Measurements from ENCODE around the gene ATXN7L3B. TPM values are rescaled to one million over a fixed set of nuclear protein-coding genes. Genes with fewer than 3 reads are reported as not detected.
"Not testable (repeated sequence)": the region's sequence is repeated elsewhere in the genome, so short reads cannot be mapped to it uniquely, and the experiment has no call there.

ATXN7L3B gene
- total and polyA plus RNA-seq, 9 donors = 19.7 to 45.7 (median 37.9) TPM

- intact Hi-C loops (cut with DNase I) = no loop called here
- H3K27ac ChIP-seq = no peak overlapping the region
- 0 to 97% (median 43%) methylated on average over 1 of the region's 1 CpG for WGBS, 3 donors
- no peak for TF ChIP-seq EP300 (IDR thresholded peaks at IDR 0.05)
- TF ChIP-seq, protein P1, sequence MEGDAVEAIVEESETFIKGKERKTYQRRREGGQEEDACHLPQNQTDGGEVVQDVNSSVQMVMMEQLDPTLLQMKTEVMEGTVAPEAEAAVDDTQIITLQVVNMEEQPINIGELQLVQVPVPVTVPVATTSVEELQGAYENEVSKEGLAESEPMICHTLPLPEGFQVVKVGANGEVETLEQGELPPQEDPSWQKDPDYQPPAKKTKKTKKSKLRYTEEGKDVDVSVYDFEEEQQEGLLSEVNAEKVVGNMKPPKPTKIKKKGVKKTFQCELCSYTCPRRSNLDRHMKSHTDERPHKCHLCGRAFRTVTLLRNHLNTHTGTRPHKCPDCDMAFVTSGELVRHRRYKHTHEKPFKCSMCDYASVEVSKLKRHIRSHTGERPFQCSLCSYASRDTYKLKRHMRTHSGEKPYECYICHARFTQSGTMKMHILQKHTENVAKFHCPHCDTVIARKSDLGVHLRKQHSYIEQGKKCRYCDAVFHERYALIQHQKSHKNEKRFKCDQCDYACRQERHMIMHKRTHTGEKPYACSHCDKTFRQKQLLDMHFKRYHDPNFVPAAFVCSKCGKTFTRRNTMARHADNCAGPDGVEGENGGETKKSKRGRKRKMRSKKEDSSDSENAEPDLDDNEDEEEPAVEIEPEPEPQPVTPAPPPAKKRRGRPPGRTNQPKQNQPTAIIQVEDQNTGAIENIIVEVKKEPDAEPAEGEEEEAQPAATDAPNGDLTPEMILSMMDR (IDR thresholded peaks at IDR 0.05) = no peak
- TF ChIP-seq POLR2A (IDR thresholded peaks at IDR 0.05) = no peak
- H3K4me3 ChIP-seq = no peak overlapping the region
- no peaks in the 10 kb centered on the region for H3K27me3 ChIP-seq
- no peak for DNase-seq
- H3K36me3 ChIP-seq = no peaks in the 10 kb centered on the region
- H3K9me3 ChIP-seq = no peaks in the 10 kb centered on the region
- H3K4me1 ChIP-seq (ENCODE audit: insufficient read depth) = no peaks in the 10 kb centered on the region
These were observed 46.3 kb upstream of the ATXN7L3B start for GRCh38 chr12:74491374-74491773.

GRCh38 chr12:74499192-74499591 lies 38.4 kb upstream of the ATXN7L3B start:
- H3K27me3 ChIP-seq = no peaks in the 10 kb centered on the region
- H3K36me3 ChIP-seq = no peaks in the 10 kb centered on the region
- intact Hi-C loops (cut with DNase I) = no loop called here
- TF ChIP-seq, protein P1 (IDR thresholded peaks at IDR 0.05) = no peak
- no peak for TF ChIP-seq POLR2A (IDR thresholded peaks at IDR 0.05)
- no peak for TF ChIP-seq EP300 (IDR thresholded peaks at IDR 0.05)
- H3K27ac ChIP-seq = no peak overlapping the region
- WGBS, 3 donors = 61 to 79% (median 68%) methylated on average over 1 of the region's 1 CpG
- H3K4me1 ChIP-seq (ENCODE audit: insufficient read depth) = no peaks in the 10 kb centered on the region
- DNase-seq = no peak
- no peak overlapping the region for H3K4me3 ChIP-seq
- no peaks in the 10 kb centered on the region for H3K9me3 ChIP-seq

GRCh38 chr12:74508873-74509657 lies 28.6 kb upstream of the ATXN7L3B start:
- intact Hi-C loops (cut with DNase I) = not testable (repeated sequence)
- 85 to 93% (median 87%) methylated on average over 23 to 29 of the region's 31 CpGs for WGBS, 3 donors

GRCh38 chr12:74509886-74510285 lies 27.7 kb upstream of the ATXN7L3B start:
- intact Hi-C loops (cut with DNase I) = no loop called here
- Histone ChIP-seq H3K4me3 (no peak overlapping the region), H3K4me1 (ENCODE audit: insufficient read depth) (no peaks in the 10 kb centered on the region), H3K27ac (no peak overlapping the region), H3K27me3 (no peaks in the 10 kb centered on the region), H3K36me3 (no peaks in the 10 kb centered on the region), H3K9me3 (no peaks in the 10 kb centered on the region)
- TF ChIP-seq POLR2A (IDR thresholded peaks at IDR 0.05) (no peak), EP300 (IDR thresholded peaks at IDR 0.05) (no peak)
- TF ChIP-seq, protein P1 (IDR thresholded peaks at IDR 0.05) = no peak
- no peak for DNase-seq

More at GRCh38 chr12:74508873-74509657, 28.6 kb upstream of the ATXN7L3B start:
- not testable (repeated sequence) for H3K4me3 ChIP-seq; H3K4me1 ChIP-seq (ENCODE audit: insufficient read depth); DNase-seq; H3K9me3 ChIP-seq; H3K36me3 ChIP-seq; H3K27me3 ChIP-seq; H3K27ac ChIP-seq

DNA sequence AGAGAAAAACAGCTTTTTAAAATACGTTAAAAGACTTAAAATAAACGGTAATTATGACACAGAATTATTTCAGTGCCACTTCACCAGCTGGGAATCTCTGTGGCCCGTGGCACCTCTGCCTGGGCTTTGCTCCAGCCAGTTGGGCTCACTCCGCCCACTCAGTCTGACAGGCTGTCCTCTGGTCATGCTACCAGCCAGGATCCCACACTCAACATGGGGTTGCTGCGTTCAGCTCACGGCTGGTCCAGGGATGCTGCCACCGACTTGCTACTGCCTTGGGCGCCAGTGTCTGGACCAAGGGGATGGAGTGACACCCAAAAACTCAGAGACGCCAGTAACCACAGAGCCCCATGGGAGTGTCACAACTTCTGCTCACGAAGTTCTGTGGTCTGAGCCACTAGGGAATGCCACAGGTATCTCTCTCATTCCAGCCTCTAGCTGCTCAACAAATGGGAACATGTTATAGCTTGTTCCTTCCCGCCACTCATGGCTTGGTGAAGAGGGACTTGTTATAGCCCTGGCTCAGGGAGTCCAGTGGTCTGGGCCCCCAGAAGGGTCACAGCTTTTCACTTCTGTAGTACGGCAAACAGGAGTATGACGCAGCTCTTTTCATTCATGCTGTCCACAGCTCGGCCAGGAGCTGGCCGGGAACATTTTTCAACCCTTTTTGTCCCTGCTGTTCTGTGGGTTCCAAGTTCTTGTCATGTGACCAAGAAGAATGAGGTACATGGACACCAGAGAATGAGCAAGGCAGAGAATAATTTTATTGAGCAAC lies 23.4 kb upstream of the ATXN7L3B start:
- H3K27me3 ChIP-seq = no peaks in the 10 kb centered on the region
- no peak for DNase-seq
- no peaks in the 10 kb centered on the region for H3K4me1 ChIP-seq (ENCODE audit: insufficient read depth)
- no peak overlapping the region for H3K4me3 ChIP-seq
- intact Hi-C loops (cut with DNase I) = no loop called here
- no peak overlapping the region for H3K27ac ChIP-seq
- no peak for TF ChIP-seq EP300 (IDR thresholded peaks at IDR 0.05)
- TF ChIP-seq, protein P1 (IDR thresholded peaks at IDR 0.05) = no peak
- TF ChIP-seq POLR2A (IDR thresholded peaks at IDR 0.05) = no peak
- no peaks in the 10 kb centered on the region for H3K36me3 ChIP-seq
- WGBS, 3 donors = 82 to 89% (median 89%) methylated on average over 15 of the region's 15 CpGs
- no peaks in the 10 kb centered on the region for H3K9me3 ChIP-seq

Measured in ovary (tissue), 9 donors.